OCI-LY1 (cell line): ENCODE results near the gene CDH4.

Source experiments
- H2AFZ ChIP-seq: fragments of 200-600 bp; sonication (generic), shearing (Covaris generic); 2 replicates; pipeline ENCODE4 v1.6.0; 2014; ENCODE audit warnings: antibody characterized with exemption, mild to moderate bottlenecking, low read length
- H3F3A ChIP-seq: fragments of 200-600 bp; sonication (generic), shearing (Covaris generic); 2 replicates; pipeline ENCODE4 v1.6.0; 2014; ENCODE audit warnings: mild to moderate bottlenecking, antibody characterized with exemption, low read length, moderate library complexity; ENCODE audit not compliant: insufficient read depth
- H3K27ac ChIP-seq: fragments of 200-600 bp; sonication (generic); 2 replicates; pipeline ENCODE4 v1.5.1; 2014; ENCODE audit warnings: low read length, mixed run types, mild to moderate bottlenecking, low read depth; ENCODE audit not compliant: poor library complexity, severe bottlenecking
- H3K27me3 ChIP-seq: fragments of 200-600 bp; sonication (generic); 2 replicates; pipeline ENCODE4 v1.6.0; 2014; ENCODE audit warnings: antibody characterized with exemption, mild to moderate bottlenecking, low read length, moderate library complexity; ENCODE audit not compliant: insufficient read depth
- H3K36me3 ChIP-seq: fragments of 200-600 bp; sonication (generic); 2 replicates; pipeline ENCODE4 v1.6.1; 2014; ENCODE audit warnings: mild to moderate bottlenecking, antibody characterized with exemption, low read length, moderate library complexity, mixed read lengths; ENCODE audit not compliant: insufficient read depth
- H3K4me1 ChIP-seq: fragments of 200-600 bp; sonication (generic); 2 replicates; pipeline ENCODE4 v1.5.1; 2014; ENCODE audit warnings: mild to moderate bottlenecking, low read length, moderate library complexity; ENCODE audit not compliant: insufficient read depth, severe bottlenecking
- H3K4me2 ChIP-seq: fragments of 200-600 bp; sonication (generic), shearing (Covaris generic); 2 replicates; pipeline ENCODE4 v1.6.1; 2014; ENCODE audit warnings: low read length
- H3K4me3 ChIP-seq: fragments of 200-600 bp; sonication (generic); 2 replicates; pipeline ENCODE4 v1.5.1; 2014; ENCODE audit warnings: low read length, low read depth, mild to moderate bottlenecking, mixed read lengths; ENCODE audit not compliant: poor library complexity, severe bottlenecking
- H3K79me2 ChIP-seq: fragments of 200-600 bp; shearing (Covaris generic); 2 replicates; pipeline ENCODE4 v1.6.1; 2016; ENCODE audit warnings: mixed run types, low read length, mixed read lengths; ENCODE audit not compliant: insufficient read depth
- H3K9ac ChIP-seq: fragments of 200-600 bp; sonication (generic), shearing (Covaris generic); 2 replicates; pipeline ENCODE4 v1.6.1; 2014; ENCODE audit warnings: mild to moderate bottlenecking, low read length, mixed read lengths
- H3K9me2 ChIP-seq: fragments of 200-600 bp; sonication (generic), shearing (Covaris generic); 2 replicates; pipeline ENCODE4 v1.6.1; 2014; ENCODE audit warnings: low read depth, mild to moderate bottlenecking, low read length, mixed read lengths
- H3K9me3 ChIP-seq: fragments of 200-600 bp; shearing (Covaris generic); 2 replicates; pipeline ENCODE4 v1.6.1; 2014; ENCODE audit warnings: low read length, mixed read lengths
- H4K20me1 ChIP-seq: fragments of 200-600 bp; sonication (generic), shearing (Covaris generic); 2 replicates; pipeline ENCODE4 v1.6.0; 2016; ENCODE audit warnings: mild to moderate bottlenecking, low read length; ENCODE audit not compliant: insufficient read depth
- EZH2 ChIP-seq: fragments of 200-600 bp; sonication (generic), shearing (Covaris generic); IDR thresholded peaks from 2 replicates; pipeline ENCODE4 v1.8.0; 2017; ENCODE audit warnings: borderline replicate concordance, mixed run types, mild to moderate bottlenecking, antibody characterized with exemption, low read length, moderate library complexity, mixed read lengths
- TF ChIP-seq, protein P1 (sequence below): fragments of 200-600 bp; sonication (generic), shearing (Covaris generic); IDR thresholded peaks from 2 replicates; pipeline ENCODE4 v1.5.1; 2017; ENCODE audit warnings: mild to moderate bottlenecking, antibody characterized with exemption, low read length, moderate library complexity, mixed read lengths

The CDH4 gene

DNA sequence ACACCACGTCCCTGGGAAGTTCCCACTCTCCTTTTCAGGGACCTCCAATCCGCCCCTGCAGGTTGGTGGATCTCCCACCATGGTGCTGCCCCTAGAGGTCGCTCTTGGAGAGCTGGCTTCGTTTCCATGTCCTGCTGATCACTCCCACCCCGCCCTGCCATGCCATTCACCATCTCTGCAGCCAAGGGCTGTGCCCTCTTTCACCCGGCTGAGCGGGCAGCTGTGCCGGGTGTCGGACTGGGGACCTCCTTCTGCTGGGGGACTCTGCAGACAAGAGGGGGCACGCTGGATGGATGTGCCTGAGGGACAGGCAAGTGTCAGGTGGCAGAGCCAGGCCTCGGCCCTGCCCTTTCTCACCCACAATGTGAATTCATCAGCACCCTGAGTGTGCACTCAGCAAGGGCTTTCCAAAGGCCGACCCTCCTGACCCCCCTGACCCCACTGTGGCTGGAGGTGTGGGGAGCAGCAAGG is 347.0 kb downstream of the CDH4 start:
- TF ChIP-seq EZH2, result no peak
- TF ChIP-seq, protein P1, sequence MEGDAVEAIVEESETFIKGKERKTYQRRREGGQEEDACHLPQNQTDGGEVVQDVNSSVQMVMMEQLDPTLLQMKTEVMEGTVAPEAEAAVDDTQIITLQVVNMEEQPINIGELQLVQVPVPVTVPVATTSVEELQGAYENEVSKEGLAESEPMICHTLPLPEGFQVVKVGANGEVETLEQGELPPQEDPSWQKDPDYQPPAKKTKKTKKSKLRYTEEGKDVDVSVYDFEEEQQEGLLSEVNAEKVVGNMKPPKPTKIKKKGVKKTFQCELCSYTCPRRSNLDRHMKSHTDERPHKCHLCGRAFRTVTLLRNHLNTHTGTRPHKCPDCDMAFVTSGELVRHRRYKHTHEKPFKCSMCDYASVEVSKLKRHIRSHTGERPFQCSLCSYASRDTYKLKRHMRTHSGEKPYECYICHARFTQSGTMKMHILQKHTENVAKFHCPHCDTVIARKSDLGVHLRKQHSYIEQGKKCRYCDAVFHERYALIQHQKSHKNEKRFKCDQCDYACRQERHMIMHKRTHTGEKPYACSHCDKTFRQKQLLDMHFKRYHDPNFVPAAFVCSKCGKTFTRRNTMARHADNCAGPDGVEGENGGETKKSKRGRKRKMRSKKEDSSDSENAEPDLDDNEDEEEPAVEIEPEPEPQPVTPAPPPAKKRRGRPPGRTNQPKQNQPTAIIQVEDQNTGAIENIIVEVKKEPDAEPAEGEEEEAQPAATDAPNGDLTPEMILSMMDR, result peak; percentile 40; the same call in 1 of the 2 replicates
- no peak overlapping the region for H3K27ac ChIP-seq
- no peaks in the 10 kb centered on the region for H3K4me1 ChIP-seq
- H3K9me2 ChIP-seq, result no peaks in the 10 kb centered on the region
- H3K9ac ChIP-seq, result no peak overlapping the region
- no peaks in the 10 kb centered on the region for H3K9me3 ChIP-seq
- H3K4me3 ChIP-seq, result no peak overlapping the region
- no peaks in the 10 kb centered on the region for H4K20me1 ChIP-seq
- H2AFZ ChIP-seq, result no peak overlapping the region
- no peak overlapping the region for H3K4me2 ChIP-seq
- H3F3A ChIP-seq, result no peaks in the 10 kb centered on the region
- no peaks in the 10 kb centered on the region for H3K79me2 ChIP-seq
- H3K27me3 ChIP-seq, result no peaks in the 10 kb centered on the region; the same call in 1 of the 2 replicates
- H3K36me3 ChIP-seq, result no peaks in the 10 kb centered on the region

DNA sequence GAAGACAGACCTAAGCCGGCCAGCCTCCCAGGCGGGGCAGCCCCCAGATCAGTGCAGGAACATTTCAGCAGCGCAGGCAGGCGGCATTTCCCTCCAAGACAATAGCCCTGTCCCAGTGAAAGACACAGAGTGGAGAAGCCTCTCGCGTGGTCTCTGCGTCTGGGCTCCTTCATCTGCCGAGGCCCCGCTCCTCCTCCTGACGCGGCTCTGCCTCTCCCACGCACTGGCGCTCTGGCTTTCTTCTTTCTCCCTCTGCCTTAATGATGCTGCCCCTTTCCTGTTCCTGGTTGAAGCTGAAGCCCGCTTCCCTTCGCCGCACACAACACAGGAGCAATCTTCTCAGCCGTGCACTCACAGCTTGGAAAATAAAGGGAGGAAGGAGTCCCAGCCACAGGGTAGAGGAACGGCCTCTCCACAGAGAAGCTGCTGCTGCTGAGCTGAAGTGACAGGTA is 347.5 kb downstream of the CDH4 start:
- Histone ChIP-seq H4K20me1 (no peaks in the 10 kb centered on the region), H3K27me3 (no peaks in the 10 kb centered on the region; the same call in 1 of the 2 replicates), H3K4me2 (no peak overlapping the region), H3K9me3 (no peaks in the 10 kb centered on the region), H3K4me1 (no peaks in the 10 kb centered on the region), H3K27ac (no peak overlapping the region), H3K9me2 (no peaks in the 10 kb centered on the region), H3K36me3 (no peaks in the 10 kb centered on the region), H3K4me3 (no peak overlapping the region), H3K9ac (no peak overlapping the region), H2AFZ (no peak overlapping the region), H3F3A (no peaks in the 10 kb centered on the region), H3K79me2 (no peaks in the 10 kb centered on the region)
- TF ChIP-seq, protein P1, result no peak
- no peak for TF ChIP-seq EZH2

GRCh38 chr20:61600016-61600415 is 348.0 kb downstream of the CDH4 start:
- H3K9ac ChIP-seq, result no peak overlapping the region
- H3K27me3 ChIP-seq, result no peaks in the 10 kb centered on the region; the same call in 1 of the 2 replicates
- no peak overlapping the region for H3K4me2 ChIP-seq
- H2AFZ ChIP-seq, result no peak overlapping the region
- H3F3A ChIP-seq, result no peaks in the 10 kb centered on the region
- no peaks in the 10 kb centered on the region for H3K36me3 ChIP-seq
- no peaks in the 10 kb centered on the region for H3K4me1 ChIP-seq
- H3K27ac ChIP-seq, result no peak overlapping the region
- TF ChIP-seq, protein P1, result no peak
- no peak for TF ChIP-seq EZH2
- no peaks in the 10 kb centered on the region for H3K79me2 ChIP-seq
- no peaks in the 10 kb centered on the region for H3K9me3 ChIP-seq
- no peak overlapping the region for H3K4me3 ChIP-seq
- H4K20me1 ChIP-seq, result no peaks in the 10 kb centered on the region
- H3K9me2 ChIP-seq, result no peaks in the 10 kb centered on the region
